PC-3 (cell line): ENCODE results near the gene DDX17.

Experiments used
- EZH2 ChIP-seq: fragments of 300-600 bp; sonication (generic); IDR thresholded peaks from one replicate; pipeline ENCODE4 v1.6.1; 2017; ENCODE audit warnings: antibody characterized with exemption, mild to moderate bottlenecking, low read length; ENCODE audit not compliant: unreplicated experiment
- TF ChIP-seq, protein P1 (sequence below): fragments of 300-600 bp; sonication (generic); conservative IDR thresholded peaks from 2 replicates; pipeline ENCODE4 v1.5.1; 2017; ENCODE audit warnings: antibody characterized with exemption, low read depth, mild to moderate bottlenecking, low read length

GRCh38 chr22:38504731-38505540, 1.2 kb downstream of the DDX17 start:
- no peak for TF ChIP-seq EZH2
- TF ChIP-seq, protein P1, sequence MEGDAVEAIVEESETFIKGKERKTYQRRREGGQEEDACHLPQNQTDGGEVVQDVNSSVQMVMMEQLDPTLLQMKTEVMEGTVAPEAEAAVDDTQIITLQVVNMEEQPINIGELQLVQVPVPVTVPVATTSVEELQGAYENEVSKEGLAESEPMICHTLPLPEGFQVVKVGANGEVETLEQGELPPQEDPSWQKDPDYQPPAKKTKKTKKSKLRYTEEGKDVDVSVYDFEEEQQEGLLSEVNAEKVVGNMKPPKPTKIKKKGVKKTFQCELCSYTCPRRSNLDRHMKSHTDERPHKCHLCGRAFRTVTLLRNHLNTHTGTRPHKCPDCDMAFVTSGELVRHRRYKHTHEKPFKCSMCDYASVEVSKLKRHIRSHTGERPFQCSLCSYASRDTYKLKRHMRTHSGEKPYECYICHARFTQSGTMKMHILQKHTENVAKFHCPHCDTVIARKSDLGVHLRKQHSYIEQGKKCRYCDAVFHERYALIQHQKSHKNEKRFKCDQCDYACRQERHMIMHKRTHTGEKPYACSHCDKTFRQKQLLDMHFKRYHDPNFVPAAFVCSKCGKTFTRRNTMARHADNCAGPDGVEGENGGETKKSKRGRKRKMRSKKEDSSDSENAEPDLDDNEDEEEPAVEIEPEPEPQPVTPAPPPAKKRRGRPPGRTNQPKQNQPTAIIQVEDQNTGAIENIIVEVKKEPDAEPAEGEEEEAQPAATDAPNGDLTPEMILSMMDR, result no peak
